ENCODE measurements around the gene EHMT1.

The EHMT1 gene

DNA sequence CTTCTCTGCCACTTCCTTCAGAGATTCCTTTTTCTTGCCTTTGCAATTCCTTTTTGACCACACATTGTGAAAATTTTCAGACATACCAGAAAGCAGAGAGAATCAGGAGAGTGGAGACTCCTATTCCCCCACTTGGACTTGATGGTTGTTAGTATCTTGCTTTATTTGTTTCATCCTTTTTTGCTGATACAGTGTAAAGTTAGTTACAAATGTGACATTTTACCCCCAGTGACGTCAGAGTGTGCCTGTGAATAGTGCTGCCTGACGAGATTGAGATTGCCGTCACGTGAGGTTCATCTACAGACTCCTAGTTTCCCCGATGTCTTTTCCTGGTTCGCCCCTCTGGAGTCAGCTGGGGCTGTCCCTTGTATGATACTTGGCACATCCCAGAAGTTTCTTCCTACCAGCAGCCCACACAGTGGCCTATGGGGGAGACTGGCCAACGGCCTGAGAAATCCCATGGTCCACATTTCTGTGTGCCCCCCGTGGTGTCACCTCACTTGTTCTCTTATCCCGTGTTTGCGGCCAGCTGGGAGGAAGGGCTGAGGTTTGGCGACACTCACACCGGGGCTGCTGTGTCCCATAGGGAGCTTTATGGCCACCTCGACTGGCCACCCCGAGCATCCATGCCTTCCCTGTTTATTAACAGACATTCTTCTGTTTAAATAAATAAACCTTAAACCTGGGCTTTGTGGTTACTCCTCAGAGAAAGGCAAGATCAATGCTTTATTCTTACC, 210.6 kb downstream of the EHMT1 start:
- Histone ChIP-seq H3K4me3 (ENCODE audit: low read depth, low read length, poor library complexity, severe bottlenecking) (no peak overlapping the region), H3K27me3 (ENCODE audit: insufficient read depth, low read length) (no peaks in the 10 kb centered on the region), H3K4me2 (ENCODE audit: low read length) (no peak overlapping the region), H3K4me1 (ENCODE audit: insufficient read depth, low read length, severe bottlenecking) (peaks cover 5% of the 10 kb centered on the region), H3F3A (ENCODE audit: insufficient read depth, low read length) (no peaks in the 10 kb centered on the region), H3K79me2 (ENCODE audit: insufficient read depth, low read length) (no peaks in the 10 kb centered on the region), H3K9me3 (ENCODE audit: low read length) (no peaks in the 10 kb centered on the region), H3K9me2 (ENCODE audit: low read depth, low read length) (no peaks in the 10 kb centered on the region), H3K36me3 (ENCODE audit: insufficient read depth, low read length) (peaks cover 86% of the 10 kb centered on the region), H3K9ac (ENCODE audit: low read length) (no peak overlapping the region), H2AFZ (ENCODE audit: low read length) (no peak overlapping the region), H3K27ac (ENCODE audit: low read depth, low read length, poor library complexity, severe bottlenecking) (no peak overlapping the region), H4K20me1 (ENCODE audit: insufficient read depth, low read length) (no peaks in the 10 kb centered on the region)
- TF ChIP-seq EZH2 (IDR thresholded peaks at IDR 0.05; ENCODE audit: borderline replicate concordance, low read length), result no peak
- TF ChIP-seq, protein P1, sequence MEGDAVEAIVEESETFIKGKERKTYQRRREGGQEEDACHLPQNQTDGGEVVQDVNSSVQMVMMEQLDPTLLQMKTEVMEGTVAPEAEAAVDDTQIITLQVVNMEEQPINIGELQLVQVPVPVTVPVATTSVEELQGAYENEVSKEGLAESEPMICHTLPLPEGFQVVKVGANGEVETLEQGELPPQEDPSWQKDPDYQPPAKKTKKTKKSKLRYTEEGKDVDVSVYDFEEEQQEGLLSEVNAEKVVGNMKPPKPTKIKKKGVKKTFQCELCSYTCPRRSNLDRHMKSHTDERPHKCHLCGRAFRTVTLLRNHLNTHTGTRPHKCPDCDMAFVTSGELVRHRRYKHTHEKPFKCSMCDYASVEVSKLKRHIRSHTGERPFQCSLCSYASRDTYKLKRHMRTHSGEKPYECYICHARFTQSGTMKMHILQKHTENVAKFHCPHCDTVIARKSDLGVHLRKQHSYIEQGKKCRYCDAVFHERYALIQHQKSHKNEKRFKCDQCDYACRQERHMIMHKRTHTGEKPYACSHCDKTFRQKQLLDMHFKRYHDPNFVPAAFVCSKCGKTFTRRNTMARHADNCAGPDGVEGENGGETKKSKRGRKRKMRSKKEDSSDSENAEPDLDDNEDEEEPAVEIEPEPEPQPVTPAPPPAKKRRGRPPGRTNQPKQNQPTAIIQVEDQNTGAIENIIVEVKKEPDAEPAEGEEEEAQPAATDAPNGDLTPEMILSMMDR (IDR thresholded peaks at IDR 0.05; ENCODE audit: low read length), result no peak

GRCh38 chr9:137832191-137832700, 213.4 kb downstream of the EHMT1 start:
- Histone ChIP-seq H3K9me2 (ENCODE audit: low read depth, low read length) (no peaks in the 10 kb centered on the region), H3K4me1 (ENCODE audit: insufficient read depth, low read length, severe bottlenecking) (no peaks in the 10 kb centered on the region), H3K27ac (ENCODE audit: low read depth, low read length, poor library complexity, severe bottlenecking) (no peak overlapping the region), H3K9me3 (ENCODE audit: low read length) (no peaks in the 10 kb centered on the region), H3K4me3 (ENCODE audit: low read depth, low read length, poor library complexity, severe bottlenecking) (no peak overlapping the region), H4K20me1 (ENCODE audit: insufficient read depth, low read length) (no peaks in the 10 kb centered on the region), H2AFZ (ENCODE audit: low read length) (no peak overlapping the region), H3K4me2 (ENCODE audit: low read length) (no peak overlapping the region), H3K27me3 (ENCODE audit: insufficient read depth, low read length) (no peaks in the 10 kb centered on the region), H3K9ac (ENCODE audit: low read length) (no peak overlapping the region), H3K36me3 (ENCODE audit: insufficient read depth, low read length) (peaks cover 86% of the 10 kb centered on the region), H3K79me2 (ENCODE audit: insufficient read depth, low read length) (no peaks in the 10 kb centered on the region), H3F3A (ENCODE audit: insufficient read depth, low read length) (no peaks in the 10 kb centered on the region)
- no peak for TF ChIP-seq EZH2 (IDR thresholded peaks at IDR 0.05; ENCODE audit: borderline replicate concordance, low read length)
- TF ChIP-seq, protein P1 (IDR thresholded peaks at IDR 0.05; ENCODE audit: low read length), result no peak

DNA sequence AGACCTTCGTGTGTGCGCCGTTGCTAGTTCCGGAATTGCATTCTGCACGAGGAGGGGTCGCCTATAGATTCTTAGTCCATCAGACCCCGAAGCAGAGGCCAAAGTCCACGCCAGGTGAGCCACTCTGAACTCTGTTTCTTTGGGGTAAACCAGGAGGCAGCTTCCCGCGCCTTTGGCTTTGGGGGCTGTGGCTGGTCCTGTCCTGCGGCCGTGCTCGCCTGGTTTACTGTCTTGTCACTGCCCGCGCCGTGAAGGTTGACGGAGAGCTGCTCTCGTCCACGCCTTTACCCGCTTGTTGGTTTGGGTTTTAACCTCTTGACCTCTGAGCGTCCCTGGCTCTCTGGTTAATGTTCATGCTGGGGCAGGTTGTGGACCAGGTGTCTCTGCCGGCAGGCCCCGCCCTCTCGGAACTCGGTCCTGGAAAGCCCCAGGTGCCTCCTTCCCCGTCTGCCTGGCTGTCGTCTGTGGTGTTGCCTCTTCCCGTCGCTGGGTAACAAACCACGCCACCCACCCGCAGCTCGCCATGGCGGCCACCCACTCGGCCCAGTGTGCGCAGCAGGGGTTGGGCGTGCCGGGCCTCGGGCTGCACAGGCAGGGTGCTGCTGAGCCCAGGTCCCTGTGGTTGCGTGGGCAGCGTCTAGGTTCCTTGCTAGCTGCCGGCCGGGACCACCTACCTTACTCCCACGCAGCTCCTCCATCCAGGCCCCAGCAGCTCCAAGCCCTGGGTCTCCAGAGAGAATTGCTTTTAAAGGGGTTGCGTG, 214.2 kb downstream of the EHMT1 start:
- H3K9me2 ChIP-seq (ENCODE audit: low read depth, low read length), result no peaks in the 10 kb centered on the region
- no peak overlapping the region for H3K4me3 ChIP-seq (ENCODE audit: low read depth, low read length, poor library complexity, severe bottlenecking)
- no peaks in the 10 kb centered on the region for H3K9me3 ChIP-seq (ENCODE audit: low read length)
- TF ChIP-seq, protein P1 (IDR thresholded peaks at IDR 0.05; ENCODE audit: low read length), result no peak
- no peak for TF ChIP-seq EZH2 (IDR thresholded peaks at IDR 0.05; ENCODE audit: borderline replicate concordance, low read length)
- H3K27ac ChIP-seq (ENCODE audit: low read depth, low read length, poor library complexity, severe bottlenecking), result no peak overlapping the region
- no peaks in the 10 kb centered on the region for H3K79me2 ChIP-seq (ENCODE audit: insufficient read depth, low read length)
- H3K4me1 ChIP-seq (ENCODE audit: insufficient read depth, low read length, severe bottlenecking), result no peaks in the 10 kb centered on the region
- H3K9ac ChIP-seq (ENCODE audit: low read length), result no peak overlapping the region
- no peaks in the 10 kb centered on the region for H4K20me1 ChIP-seq (ENCODE audit: insufficient read depth, low read length)
- H3K36me3 ChIP-seq (ENCODE audit: insufficient read depth, low read length), result peaks cover 87% of the 10 kb centered on the region
- no peak overlapping the region for H3K4me2 ChIP-seq (ENCODE audit: low read length)
- H3F3A ChIP-seq (ENCODE audit: insufficient read depth, low read length), result no peaks in the 10 kb centered on the region
- H2AFZ ChIP-seq (ENCODE audit: low read length), result no peak overlapping the region
- H3K27me3 ChIP-seq (ENCODE audit: insufficient read depth, low read length), result no peaks in the 10 kb centered on the region

Measured in OCI-LY1 (cell line).